Heart left ventricle (tissue), 16 donors: ENCODE measurements around the gene DSTN. TPM values are rescaled to one million over a fixed set of nuclear protein-coding genes. Genes with fewer than 3 reads are reported as not detected.

Experiments used
- ATAC-seq, 4 donors: fragments of 200-7000 bp; cut with Tn5 transposase; one replicate each; pipeline ENCODE4 v1.9.1; 2020 to 2022; ENCODE audit warnings: moderate library complexity in 4 of 4, mild to moderate bottlenecking in 3 of 4, moderate number of reproducible peaks in 1 of 4
- DNase-seq, 5 donors: peaks; one replicate each; pipeline ENCODE4 v3.0.0-alpha.2; 2020
- H3K27ac ChIP-seq, 12 donors: fragments of 200-600 bp; sonication (generic) in 4 of 12; one replicate each; pipeline versions ENCODE4 v1.5.0 to v1.8.0; 2016 to 2022; ENCODE audit warnings: mild to moderate bottlenecking in 2 of 12
- H3K27me3 ChIP-seq, 9 donors: fragments of 200-600 bp; sonication (generic) in 2 of 9; one replicate each; pipeline versions ENCODE4 v1.5.1 to v1.8.0; 2016 to 2022; ENCODE audit warnings: mild to moderate bottlenecking in 3 of 9
- H3K36me3 ChIP-seq, 9 donors: fragments of 200-600 bp; sonication (generic) in 2 of 9; one replicate each; pipeline versions ENCODE4 v1.5.0 to v1.8.0; 2018 to 2022; ENCODE audit warnings: mild to moderate bottlenecking in 2 of 9
- H3K4me1 ChIP-seq, 12 donors: fragments of 200-600 bp; sonication (generic) in 4 of 12; one replicate each; pipeline versions ENCODE4 v1.5.0 to v1.8.0; 2016 to 2022; ENCODE audit warnings: mild to moderate bottlenecking in 3 of 12
- H3K4me3 ChIP-seq, 12 donors: fragments of 200-600 bp; sonication (generic) in 4 of 12; one replicate each; pipeline versions ENCODE4 v1.5.0 to v1.8.0; 2017 to 2022; ENCODE audit warnings: mild to moderate bottlenecking in 9 of 12, moderate library complexity in 4 of 12
- H3K9me3 ChIP-seq, 12 donors: fragments of 200-600 bp; sonication (generic) in 4 of 12; one replicate each; pipeline versions ENCODE4 v1.5.0 to v1.8.0; 2016 to 2022; ENCODE audit warnings: mild to moderate bottlenecking in 1 of 12
- CTCF ChIP-seq, 12 donors: fragments of 200-600 bp; sonication (generic) in 4 of 12; IDR thresholded peaks; one replicate each; pipeline versions ENCODE4 v1.5.0 to v1.8.0; 2018 to 2022; ENCODE audit warnings: antibody characterized with exemption in 12 of 12, mild to moderate bottlenecking in 5 of 12
- POLR2A ChIP-seq, 2 donors: fragments of 450-650 bp; IDR thresholded peaks; one replicate each; pipeline ENCODE4 v1.6.1; 2017; ENCODE audit warnings: antibody characterized with exemption in 2 of 2, mild to moderate bottlenecking in 2 of 2, moderate library complexity in 2 of 2
- WGBS, 4 donors: extraction: QIAGEN DNeasy Blood & Tissue Kit in 2 of 4; methylation state at CpG; one replicate each; pipeline versions ENCODE4 v1.1.5 to v1.1.7; 2013 to 2018; 5-methylcytosine and 5-hydroxymethylcytosine counted together
- intact Hi-C, 10 donors: fragments of 100-400 bp; cut with DNase I; formaldehyde crosslinking; loops; one replicate each; pipeline versions ENCODE4 v1.11.1 to v1.14.2; 2022
- long read RNA-seq, 3 donors: library from polyadenylated mRNA; unstranded; transcript quantifications; one replicate each; pipeline ENCODE4 v2.0.0, GENCODE V29; 2020 to 2021
- polyA plus RNA-seq, 2 donors: library from polyadenylated mRNA; stranded (reverse); fragments of 200-250 nt; gene quantifications; one replicate each; pipeline ENCODE4 v1.2.3, GENCODE V29; 2013
- total RNA-seq, 9 donors: library from RNA; depleted of rRNA in 2 of 9; stranded (reverse); fragments of >200 nt in 2 of 9; fragmentation: NEBNext Ultra II Directional in 3 of 9; extraction: Animal tissue kit (Norgen Biotek cat#: 25700) in 3 of 9; gene quantifications; one replicate each; pipeline versions ENCODE4 v1.1.0 to v1.2.4, GENCODE V29; 2016 to 2023
- donor health status: ischemic (EF 13 %, LVEDD 7.1; RV severe dilation, severe dysfunction).
- donor health status: healthy with polysubstance abuse.
- donor health status: DM: no; HTN: yes; CAD: no.
- donor health status: DM: no; HTN: no; CAD: no.
- donor health status: ischemic (EF 25% LVEDD 6.9; RV normal size, moderate dysfunction).
- donor health status: ischemic (EF 25% LVEDD 5.7; RV mildly dilated, moderate dysfunction).
- donor health status: healthy.
- donor health status: DM: yes; HTN: yes; CAD: no.
- donor health status: ischemic (EF 35%, LVEDD 5.7; RV mildly dilated, moderate dysfunction).
- donor health status: nonischemic (EF 11% LVEDD 7.7; RV severe dilation, severe dysfunction).
- donor health status: DM: yes; HTN: yes; CAD: no.
- donor health status: PGD.
- donor health status: ischemic (EF 29% LVEDD 5.4; RV normal size, mild dysfunction).
- donor health status: nonischemic (EF 23%, LVEDD 6.1; RV moderate dilation, normal function).

The DSTN gene
- total RNA-seq: 100 to 1,000 TPM; 447 to 697 (median 546) TPM
- polyA plus RNA-seq: 100 to 1,000 TPM; 473 to 738 TPM
- long read RNA-seq, donor 1, transcript DSTN-203 (5 exons, 1,853 nt): minor isoform, 24 of 1,216 reads
- long read RNA-seq, donor 1, transcript DSTN-201 (4 exons, 3,617 nt): major isoform, 982 of 1,216 reads
- long read RNA-seq, donor 1, partial matches to known transcripts: 68 of 1,216 reads
- long read RNA-seq, donor 1, other reads (novel, unspliced or antisense): 140 of 1,216 reads
- long read RNA-seq, donor 2, transcript DSTN-203 (5 exons, 1,853 nt): minor isoform, 31 of 2,939 reads
- long read RNA-seq, donor 2, transcript DSTN-201 (4 exons, 3,617 nt): major isoform, 2,737 of 2,939 reads
- long read RNA-seq, donor 2, partial matches to known transcripts: 80 of 2,939 reads
- long read RNA-seq, donor 2, other reads (novel, unspliced or antisense): 90 of 2,939 reads
- long read RNA-seq, donor 3, transcript DSTN-201 (4 exons, 3,617 nt): major isoform, 774 of 975 reads
- long read RNA-seq, donor 3, transcript DSTN-203 (5 exons, 1,853 nt): minor isoform, 16 of 975 reads
- long read RNA-seq, donor 3, partial matches to known transcripts: 34 of 975 reads
- long read RNA-seq, donor 3, other reads (novel, unspliced or antisense): 151 of 975 reads

GRCh38 chr20:17569616-17570346, at the start of gene DSTN:
TSS of gene DSTN (plus strand) at chr20:17570075. CDS start at chr20:17570209, 134 bp downstream.
- Histone ChIP-seq H3K9me3 (no peaks in the 10 kb centered on the region), H3K36me3 (peaks cover 0 to under 1% (median 0%) of the 10 kb centered on the region in 9 donors), H3K4me1 (peaks cover 0 to 47% (median 37%) of the 10 kb centered on the region in 12 donors), H3K27me3 (no peaks in the 10 kb centered on the region), H3K4me3 (peak within 1 kb of the TSS; percentile 45 to 100 (median 93)), H3K27ac (peak within 1 kb of the TSS; percentile 91 to 100 (median 99))
- ATAC-seq (peak; percentile 85 to 93 (median 90)), DNase-seq (peak; percentile 94 to 96 (median 95))
- intact Hi-C loops: loop anchor here in 8 of 10 donors (2.0 to 5.0 kb wide), 6 partner anchors 17 to 43 kb away; no protein-coding TSS in a partner anchor
- WGBS, 4 donors: 0 to 3% (median 1%) methylated on average over 6 to 70 of the region's 70 CpGs
- TF ChIP-seq CTCF (IDR thresholded peaks at IDR 0.05) (no peak), POLR2A (IDR thresholded peaks at IDR 0.05) (peak; percentile 21 to 98)

GRCh38 chr20:17520583-17520982, 49.3 kb upstream of the DSTN start:
- 34 to 54% (median 38%) methylated on average over 3 of the region's 3 CpGs for WGBS, 4 donors
- TF ChIP-seq CTCF (IDR thresholded peaks at IDR 0.05): no peak
- no peak for TF ChIP-seq POLR2A (IDR thresholded peaks at IDR 0.05)
- H3K36me3 ChIP-seq: no peaks in the 10 kb centered on the region
- ATAC-seq: no peak
- no peaks in the 10 kb centered on the region for H3K9me3 ChIP-seq
- H3K27me3 ChIP-seq: no peaks in the 10 kb centered on the region
- peaks cover 0 to 14% (median 0%) of the 10 kb centered on the region in 12 donors for H3K4me1 ChIP-seq
- H3K4me3 ChIP-seq: no peak overlapping the region
- H3K27ac ChIP-seq: no peak overlapping the region
- no peak for DNase-seq
- intact Hi-C loops: no loop called here

- WGBS, 4 donors: 80 to 88% (median 85%) methylated on average over 3 of the region's 3 CpGs
- intact Hi-C loops: no loop called here
- Histone ChIP-seq H3K27me3 (no peaks in the 10 kb centered on the region), H3K36me3 (no peaks in the 10 kb centered on the region), H3K4me3 (no peak overlapping the region), H3K4me1 (peaks cover 0 to 14% (median 0%) of the 10 kb centered on the region in 12 donors), H3K9me3 (no peaks in the 10 kb centered on the region), H3K27ac (no peak overlapping the region)
- DNase-seq: no peak
- TF ChIP-seq POLR2A (IDR thresholded peaks at IDR 0.05): no peak
- TF ChIP-seq CTCF (IDR thresholded peaks at IDR 0.05): no peak
- ATAC-seq: no peak
These were observed 47.3 kb upstream of the DSTN start for GRCh38 chr20:17522528-17522927.
